ENCODE data around the gene TBX21.

The TBX21 gene

GRCh38 chr17:47733047-47733673, at the start of gene TBX21:
Gene TBX21 (plus strand): TSS chr17:47733236. CDS start chr17:47733455, 219 bp downstream.
- peak; percentile 84 for DNase-seq (ENCODE audit: low spot score)

DNA sequence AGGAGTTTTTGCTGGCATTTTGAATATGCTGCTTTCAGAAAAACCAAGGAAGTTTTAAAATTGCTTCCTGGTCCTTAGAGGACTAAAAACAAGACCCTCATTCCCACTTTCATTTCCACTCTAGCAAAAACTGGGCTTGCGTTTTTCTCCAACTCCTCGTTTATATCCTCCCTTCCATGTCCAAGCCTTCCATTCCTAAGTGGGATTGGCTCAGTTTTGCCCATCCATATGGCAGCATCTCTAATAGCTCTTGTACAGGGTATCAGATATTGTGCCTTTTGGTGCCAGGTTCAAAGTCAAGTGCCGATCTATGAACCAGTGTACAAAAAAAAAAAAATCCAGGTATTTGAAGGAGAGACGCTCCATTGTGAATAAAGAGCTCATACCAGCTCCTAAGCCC, 49.0 kb upstream of the TBX21 start:
- DNase-seq (ENCODE audit: low spot score): no peak

DNA sequence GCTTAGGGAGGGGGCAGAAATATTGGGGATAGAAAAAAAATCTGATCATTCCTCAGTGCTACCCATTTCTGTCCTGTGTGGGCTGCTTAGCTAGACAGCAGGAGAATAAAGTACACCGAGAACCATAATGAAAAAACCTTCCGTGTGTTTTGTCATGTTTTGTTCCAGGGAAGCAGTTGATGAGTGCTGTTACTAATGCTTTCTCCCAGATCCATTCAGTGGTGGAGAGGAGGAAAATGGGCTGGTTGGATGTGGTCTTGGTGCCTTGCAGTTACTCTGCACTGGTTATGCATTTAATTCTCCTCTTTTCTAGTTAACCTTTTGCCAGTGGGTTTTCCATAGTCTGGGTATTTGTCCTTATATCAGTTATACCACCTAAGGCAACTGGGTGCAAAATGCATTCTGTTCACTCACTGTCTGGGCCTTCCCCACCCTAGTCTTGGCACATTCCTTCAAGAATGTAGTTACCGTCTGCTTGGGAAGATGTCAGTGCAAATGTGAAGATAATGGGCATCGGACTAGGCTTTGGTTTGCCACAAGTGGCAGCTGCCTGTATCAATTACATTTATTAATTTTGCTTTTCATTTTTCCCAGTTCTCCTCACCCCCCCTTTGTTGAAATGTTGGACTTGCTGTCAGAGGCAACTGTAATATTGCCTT, 48.4 kb upstream of the TBX21 start:
- no peak for DNase-seq (ENCODE audit: low spot score)

DNA sequence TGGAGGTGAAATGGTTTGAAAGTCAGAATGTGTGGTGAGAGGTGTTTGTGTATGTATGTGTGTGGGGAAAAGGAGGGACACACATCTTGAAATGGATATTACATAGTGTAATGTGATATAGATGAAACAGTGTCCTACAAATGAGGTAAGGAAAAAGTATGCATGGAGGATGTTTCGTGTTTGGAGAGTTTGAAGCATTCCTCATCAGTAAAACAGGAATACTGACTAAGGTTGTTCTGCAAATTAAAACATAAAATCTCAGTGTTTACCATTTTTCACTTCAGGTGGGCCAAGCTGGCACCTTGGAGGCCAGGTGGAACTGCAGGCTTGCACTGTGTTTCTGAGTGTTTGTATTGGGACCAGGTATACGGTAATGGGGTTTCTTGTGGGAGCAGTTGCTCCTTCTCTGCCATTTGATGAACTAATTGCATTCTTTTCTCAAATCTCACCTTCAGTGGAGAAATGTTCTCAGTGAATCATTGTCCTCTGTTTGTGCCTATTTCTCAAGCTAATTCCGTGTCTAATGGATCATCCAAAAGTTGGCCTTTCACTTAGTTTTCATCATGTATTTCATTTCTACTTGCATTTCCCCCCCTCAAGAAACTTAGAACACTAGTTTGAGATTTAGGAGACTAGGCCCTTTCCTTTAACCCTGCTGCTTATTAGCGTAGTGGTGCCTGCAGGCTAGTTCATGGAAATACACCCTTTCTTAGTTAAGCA, 47.3 kb upstream of the TBX21 start:
- DNase-seq (ENCODE audit: low spot score): no peak

DNA sequence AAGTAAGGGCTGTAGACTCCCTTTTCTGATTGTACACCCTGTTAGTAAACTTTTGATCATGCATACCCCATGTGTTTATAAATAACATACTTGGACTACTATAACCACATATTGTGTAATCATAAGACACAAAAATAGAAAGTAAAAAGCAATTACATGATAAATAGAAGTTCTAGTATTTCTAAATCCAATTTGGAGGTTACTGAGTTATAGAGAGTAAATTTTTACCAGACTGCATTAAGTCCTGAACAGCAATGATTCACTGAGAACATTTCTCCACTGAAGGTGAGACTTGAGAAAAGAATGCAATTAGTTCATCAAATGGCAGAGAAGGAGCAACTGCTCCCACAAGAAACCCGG, 46.8 kb upstream of the TBX21 start:
- no peak for DNase-seq (ENCODE audit: low spot score)

- no peak for DNase-seq (ENCODE audit: low spot score)
These were observed 46.2 kb upstream of the TBX21 start for GRCh38 chr17:47686664-47687327.

- no peak for DNase-seq (ENCODE audit: low spot score)
These were observed 45.7 kb upstream of the TBX21 start for GRCh38 chr17:47687328-47687690.

- DNase-seq (ENCODE audit: low spot score): peak; percentile 42
These were observed 45.3 kb upstream of the TBX21 start for GRCh38 chr17:47687748-47688147.

DNA sequence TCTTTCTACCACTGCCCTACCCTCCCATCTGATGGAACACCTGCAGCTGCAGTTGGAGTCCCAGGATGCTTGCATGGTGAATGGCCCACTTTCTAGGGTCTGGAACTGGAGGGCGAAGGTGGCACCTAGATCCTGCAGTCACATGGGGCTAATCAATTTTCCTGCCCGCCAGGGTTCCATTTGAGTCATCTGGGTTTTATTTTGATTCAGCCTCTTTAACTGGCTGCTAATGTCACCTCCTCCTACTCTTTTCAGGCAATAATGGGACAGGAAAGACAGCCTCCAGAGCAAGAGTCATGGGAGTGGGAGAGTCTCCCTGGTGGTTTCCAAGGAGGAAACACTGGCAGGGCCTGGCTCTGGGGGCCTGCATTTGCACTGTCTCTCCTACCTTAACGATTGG, 42.9 kb upstream of the TBX21 start:
- DNase-seq (ENCODE audit: low spot score): no peak

DNA sequence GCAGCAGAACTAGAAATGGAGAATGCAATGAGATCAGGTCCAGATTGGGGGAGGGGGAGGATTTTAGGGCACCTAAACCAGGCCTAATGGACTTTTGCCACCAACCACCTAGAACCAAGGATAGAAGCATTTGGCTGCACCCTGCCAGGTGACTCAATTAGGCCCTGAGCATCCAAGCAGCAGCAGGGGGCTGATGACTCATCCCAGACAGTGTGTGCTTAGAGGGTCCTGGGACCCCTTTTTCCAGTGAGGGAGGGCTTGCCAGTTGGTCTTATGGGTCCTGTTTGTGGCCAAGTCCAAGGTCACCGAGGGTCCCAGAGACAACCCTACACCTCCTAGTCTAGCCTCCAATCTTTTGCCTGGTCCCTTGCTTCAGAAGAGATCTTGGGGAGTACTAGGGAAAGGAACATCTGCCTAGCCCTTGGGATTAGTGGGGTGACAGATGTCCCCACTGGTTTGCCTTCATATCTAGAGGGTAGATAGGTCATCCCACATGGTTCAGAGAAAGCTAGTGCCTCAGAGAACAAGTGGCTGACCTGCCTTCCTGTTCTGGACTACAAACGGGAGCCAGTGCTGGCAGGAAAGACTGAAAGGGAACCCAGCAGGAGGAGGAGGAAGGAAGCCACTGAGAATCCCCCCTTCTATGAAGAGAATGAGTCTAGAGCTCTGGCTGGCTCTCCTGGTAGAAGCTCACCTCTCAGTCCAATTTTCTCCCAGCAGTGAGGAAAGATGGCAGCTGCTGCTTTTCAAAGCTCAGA, 40.7 kb upstream of the TBX21 start:
- no peak for DNase-seq (ENCODE audit: low spot score)

DNA sequence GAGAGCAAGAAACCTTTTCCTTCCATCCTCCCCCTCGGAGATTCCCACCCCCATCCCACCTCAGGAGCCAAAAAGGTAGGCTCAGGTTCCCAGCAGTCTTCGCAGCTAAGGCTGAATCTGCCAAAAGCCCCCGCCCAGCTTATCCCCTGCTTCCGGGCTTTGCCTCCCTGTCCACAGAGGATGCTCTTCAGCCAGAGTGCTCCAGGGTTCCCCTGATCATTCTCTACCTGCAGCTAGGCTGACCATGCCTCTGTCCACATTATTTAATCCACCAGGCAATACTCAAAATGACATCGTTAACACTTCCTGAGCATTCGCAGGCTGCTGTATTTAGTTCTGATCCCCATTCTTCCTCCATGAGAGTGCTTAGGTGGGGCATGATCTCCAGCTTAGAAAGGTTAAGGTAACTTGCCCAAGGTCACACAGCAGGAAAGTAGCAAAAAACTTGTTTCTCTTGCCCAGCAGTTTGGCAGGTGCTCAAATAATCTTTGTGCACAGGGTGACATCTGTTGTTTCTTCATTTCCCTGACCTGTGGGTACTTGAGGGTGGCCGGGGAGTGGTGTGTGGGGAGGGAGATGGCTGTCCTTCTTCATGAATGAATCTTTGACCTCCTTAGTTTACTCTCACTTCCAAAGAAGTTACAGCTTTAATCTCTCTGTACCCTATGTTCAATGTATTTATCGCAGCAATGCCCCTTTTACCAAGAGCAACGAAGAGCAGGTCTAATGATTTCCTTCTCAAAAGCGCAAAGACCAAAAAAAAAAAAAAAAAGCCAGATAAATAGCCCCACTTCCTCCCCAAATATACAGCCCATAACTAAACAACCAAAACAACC, 39.9 kb upstream of the TBX21 start:
- DNase-seq (ENCODE audit: low spot score): no peak

DNA sequence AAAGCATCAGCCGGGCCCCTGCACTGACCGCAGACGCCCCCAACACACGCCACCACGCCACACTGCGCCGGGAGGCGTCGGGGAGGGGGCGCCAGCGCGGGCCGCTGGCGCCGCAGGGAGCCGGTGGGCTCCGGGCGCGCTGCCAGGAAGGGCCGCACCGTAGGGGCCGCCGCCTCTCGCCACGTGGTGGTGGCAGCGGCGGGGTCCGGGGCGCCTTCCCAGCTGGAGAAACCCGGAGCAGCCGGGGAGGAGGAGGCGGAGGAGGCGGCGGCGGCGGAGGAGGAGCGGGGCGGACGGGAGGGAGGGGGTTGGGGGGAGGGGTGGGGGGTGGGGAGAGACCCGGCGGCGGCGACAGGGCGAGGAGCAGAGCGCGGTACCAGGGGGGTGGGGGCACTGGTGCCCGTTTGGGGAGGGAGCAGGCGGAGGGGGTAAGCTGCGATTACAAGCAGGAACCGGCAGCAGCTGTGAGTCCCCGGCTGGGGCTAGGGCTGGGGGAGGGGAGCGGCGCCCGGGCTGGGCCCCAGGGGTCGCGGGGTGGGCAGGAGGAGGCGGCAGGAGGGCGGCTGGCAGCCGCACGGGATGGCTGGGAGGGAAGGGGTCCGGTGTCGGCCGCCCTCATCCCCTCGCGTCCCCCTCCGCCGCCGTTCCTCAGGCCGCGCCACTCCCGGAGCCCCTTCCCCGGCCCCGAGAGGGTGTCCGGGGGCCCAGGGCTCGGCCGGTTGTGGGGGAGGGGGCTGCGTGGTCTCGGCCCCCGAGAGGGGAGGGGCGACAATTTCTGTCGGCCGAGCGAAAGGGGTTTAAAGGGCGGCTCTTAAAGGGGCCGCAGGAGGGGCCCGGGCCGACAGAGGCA, 39.1 kb upstream of the TBX21 start, which contains the start of gene TBKBP1:
Gene TBKBP1 (plus strand): TSS at position 431 of the 850 bp plus-strand sequence. CDS start 1,952 bp downstream, outside the sequence.
- peak; percentile 86 for DNase-seq (ENCODE audit: low spot score)

GRCh38 chr17:47694581-47695428, 38.2 kb upstream of the TBX21 start:
- no peak for DNase-seq (ENCODE audit: low spot score)

DNA sequence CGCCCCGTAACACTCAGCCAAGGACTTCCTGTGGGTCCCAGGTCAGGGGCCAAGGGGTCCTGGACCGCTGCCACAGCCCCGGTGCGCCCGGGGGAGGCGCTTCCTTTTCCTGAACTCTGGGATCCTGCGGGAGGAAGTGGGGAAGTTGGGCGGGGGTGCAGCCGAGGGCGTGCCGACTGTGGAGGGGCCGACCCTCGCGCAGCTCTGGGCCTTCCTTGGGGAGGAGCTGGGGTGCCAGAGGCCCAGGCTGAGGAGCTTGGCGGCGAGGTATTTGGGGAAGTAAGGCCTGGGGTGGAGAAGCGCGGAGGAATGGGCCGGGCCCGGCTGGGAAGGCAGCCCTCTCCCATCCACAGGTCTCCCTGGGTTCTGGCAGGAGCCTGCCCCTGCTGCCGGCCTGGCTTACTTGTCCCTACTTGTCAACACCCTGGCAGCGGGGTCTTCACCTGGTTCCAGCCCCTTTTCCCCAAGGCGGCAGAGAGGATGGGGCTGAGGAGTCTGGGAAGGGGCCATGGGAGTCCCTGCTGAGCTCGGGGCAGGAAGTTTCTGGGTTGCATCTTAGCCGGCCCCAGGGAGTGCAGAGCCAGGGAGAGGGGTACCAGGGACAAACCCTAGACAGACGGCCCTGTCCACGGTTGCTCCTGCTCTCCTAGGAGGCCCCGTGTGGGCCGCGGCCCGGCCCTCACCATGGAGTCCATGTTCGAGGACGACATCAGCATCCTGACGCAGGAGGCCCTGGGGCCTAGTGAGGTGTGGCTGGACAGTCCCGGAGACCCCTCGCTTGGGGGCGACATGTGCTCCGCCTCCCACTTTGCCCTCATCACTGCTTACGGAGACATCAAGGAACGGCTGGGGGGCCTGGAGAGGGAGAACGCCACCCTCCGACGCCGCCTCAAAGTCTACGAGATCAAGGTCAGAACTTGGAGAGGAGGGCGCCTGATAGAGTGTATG, 37.3 kb upstream of the TBX21 start:
- peak; percentile 45 for DNase-seq (ENCODE audit: low spot score)

GRCh38 chr17:47696717-47697642, 36.1 kb upstream of the TBX21 start:
- DNase-seq (ENCODE audit: low spot score): no peak

DNA sequence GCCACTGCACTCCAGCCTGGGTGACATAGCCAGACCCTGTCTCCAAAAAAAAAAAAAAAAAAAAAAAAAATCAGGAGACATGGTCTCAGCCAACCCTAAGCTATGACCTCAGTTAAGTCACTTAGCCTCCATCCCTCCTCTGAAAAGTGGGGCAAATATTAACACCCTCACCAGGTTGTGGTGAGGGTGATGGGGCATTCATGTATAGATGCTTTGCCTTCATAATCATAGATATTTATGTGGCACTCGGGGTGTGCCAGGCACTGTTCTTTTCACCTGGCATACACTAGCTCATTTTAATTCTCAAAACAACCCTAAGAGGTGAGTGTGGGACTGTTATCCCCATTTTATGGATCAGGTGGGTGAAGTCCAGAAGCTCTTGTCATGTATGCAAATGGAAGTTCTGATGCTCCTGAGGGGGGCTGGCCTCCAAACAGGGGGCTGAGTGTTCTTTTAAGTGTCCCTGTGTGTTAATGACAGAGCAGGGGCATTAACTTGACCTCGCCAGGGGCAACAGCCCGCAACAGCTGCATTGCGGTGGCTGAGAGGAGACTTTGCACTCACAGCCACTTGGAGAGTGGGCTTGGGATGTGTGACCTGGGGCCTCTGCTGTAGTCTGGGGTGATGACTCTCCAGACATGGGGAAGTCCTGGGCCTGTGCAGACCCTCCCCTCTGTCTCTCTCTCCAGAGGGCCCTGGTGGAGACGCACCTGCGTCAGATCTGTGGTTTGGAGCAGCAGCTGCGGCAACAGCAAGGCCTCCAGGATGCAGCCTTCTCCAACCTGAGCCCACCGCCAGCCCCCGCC, 34.9 kb upstream of the TBX21 start:
- no peak for DNase-seq (ENCODE audit: low spot score)

Data from iPS-NIHi11 (cell line).